ENCODE measurements around the gene IL27RA.
"Not testable (repeated sequence)": the region's sequence is repeated elsewhere in the genome, so short reads cannot be mapped to it uniquely, and the experiment has no call there.

IL27RA gene

DNA sequence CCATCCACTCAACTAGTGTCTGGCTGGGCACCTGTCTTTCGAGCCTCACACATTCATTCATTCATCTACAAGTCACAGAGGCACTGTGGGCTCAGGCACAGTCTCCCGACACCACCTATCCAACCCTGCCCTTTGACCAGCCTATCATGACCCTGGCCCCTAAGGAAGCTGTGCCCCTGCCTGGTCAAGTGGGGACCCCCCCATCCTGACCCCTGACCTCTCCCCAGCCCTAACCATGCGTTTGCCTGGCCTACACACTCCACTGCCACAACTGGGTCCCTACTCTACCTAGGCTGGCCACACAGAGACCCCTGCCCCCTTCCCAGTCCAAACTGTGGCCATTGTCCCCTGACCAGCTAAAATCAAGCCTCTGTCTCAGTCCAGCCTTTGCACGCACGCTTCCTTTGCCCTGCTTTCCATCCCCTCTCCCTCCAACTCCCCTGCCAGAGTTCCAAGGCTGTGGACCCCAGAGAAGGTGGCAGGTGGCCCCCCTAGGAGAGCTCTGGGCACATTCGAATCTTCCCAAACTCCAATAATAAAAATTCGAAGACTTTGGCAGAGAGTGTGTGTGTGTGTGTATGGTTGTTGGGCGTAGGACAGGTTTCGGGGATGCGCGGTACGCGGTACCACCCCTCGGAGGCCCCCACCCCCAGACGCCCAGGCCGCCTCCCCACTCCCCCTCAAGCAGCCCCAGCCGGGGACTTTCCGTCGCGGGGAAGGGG, 404 bp upstream of the IL27RA start:
- no peak for DNase-seq (ENCODE audit: low spot score)

DNA sequence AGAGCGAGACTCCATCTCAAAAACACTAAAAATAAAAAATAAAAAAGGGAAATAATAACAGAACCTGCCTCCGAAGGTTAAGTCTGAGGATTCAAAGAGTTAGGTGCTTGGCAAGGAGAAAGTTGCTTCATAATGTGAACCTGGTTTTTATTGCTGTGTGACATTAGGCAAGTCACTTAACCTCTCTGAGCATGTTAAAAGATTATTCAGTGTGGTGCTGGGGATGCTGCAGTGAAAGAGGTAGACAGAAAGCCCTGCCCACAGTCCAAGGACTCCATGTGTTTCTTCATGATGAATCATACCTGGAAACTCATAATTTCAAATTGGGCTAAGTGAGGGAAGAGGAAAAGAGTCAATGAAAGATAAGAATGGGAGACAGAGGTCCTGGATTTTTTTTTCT, 2.4 kb downstream of the IL27RA start:
- DNase-seq (ENCODE audit: low spot score), result no peak

DNA sequence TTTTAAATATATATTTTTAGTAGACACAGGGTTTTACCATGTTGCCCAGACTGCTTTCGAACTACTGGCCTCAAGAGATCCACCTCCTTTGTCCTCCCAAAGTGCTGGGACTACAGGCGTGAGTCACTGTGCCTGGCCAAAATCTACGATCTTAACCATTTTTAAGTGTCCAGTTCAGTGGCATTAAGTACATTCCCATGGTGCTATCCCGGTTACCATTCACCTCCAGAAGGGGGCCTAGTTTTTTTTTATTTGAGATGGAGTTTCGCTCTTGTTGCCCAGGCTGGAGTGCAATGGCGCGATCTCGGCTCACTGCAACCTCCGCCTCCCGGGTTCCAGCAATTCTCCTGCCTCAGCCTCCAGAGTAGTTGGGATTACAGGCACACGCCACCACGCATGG, 3.6 kb downstream of the IL27RA start:
- not testable (repeated sequence) for DNase-seq (ENCODE audit: low spot score)

DNA sequence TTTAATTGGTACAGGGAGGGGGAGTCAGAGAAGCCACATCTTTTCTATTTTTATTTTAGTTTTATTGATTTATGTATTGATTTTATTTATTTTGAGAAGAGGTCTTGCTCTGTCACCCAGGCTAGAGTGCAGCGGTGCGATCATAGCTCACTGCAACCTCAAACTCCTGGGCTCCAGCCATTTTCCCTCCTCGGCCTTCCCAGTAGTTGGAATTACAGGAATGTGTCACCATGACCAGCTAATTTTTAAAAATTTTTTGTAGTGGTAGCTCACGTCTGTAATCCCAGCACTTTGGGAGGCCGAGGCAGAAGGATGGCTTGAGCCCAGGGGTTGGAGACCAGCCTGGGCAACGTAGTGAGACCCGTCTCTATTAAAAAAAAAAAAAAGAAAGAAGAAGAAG, 4.1 kb downstream of the IL27RA start:
- no peak for DNase-seq (ENCODE audit: low spot score)

DNA sequence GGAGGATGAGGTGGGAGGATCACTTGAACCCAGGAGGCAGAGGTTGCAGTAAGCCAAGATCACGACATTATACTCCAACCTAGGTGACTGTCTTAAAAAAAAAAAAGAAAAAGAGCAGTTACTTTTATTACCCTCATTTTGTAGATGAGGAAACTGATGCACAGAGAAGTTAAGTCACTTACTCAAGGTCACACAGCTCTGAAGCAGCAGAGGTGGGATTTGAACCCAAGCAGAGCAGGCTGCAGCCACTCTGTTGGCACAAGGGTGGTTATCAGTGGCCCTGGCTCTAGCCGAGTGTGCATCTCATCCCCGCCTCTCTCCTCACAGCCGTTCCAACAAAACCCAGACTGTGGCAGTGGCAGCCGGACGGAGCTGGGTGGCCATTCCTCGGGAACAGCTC, 7.6 kb downstream of the IL27RA start:
- DNase-seq (ENCODE audit: low spot score), result no peak

DNA sequence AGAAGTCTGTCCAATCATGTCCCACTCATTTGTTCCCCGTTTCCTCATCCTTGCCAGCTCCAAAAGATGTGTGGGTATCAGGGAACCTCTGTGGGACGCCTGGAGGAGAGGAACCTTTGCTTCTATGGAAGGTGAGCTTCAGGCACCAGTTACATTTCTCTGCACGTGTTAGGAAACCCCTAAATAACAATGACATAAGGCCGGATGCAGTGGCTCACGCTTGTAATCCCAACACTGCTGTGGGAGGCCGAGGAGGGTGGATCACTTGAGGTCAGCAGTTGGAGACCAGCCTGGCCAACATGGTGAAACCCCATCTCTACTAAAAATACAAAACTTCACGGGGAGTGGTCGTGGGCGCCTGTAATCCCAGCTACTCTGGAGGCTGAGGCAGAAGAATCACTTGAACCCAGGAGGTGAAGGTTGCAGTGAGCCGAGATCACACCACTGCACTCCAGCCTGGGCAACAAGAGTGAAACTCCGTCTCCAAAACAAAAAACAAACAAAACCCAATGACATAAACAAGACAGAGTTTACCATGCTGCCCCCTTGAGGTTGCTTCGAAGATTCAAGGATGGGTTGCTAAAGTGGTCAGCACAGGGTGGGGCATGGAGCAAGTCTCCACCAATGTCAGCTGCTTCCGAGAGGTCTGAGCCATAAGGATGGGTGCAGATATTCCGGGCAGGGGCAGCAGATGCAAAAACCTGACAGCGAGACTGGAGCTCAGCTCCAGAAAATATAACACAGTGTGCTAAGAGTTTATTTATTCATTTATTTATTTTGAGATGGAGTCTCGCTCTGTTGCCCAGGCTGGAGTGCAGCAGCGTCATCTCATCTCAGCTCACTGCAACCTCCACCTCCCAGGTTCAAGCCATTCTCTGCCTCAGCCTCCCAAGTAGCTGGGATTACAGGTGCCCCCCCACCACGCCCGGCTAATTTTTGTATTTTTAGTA, 11.4 kb downstream of the IL27RA start:
- DNase-seq (ENCODE audit: low spot score), result peak; percentile 71

DNA sequence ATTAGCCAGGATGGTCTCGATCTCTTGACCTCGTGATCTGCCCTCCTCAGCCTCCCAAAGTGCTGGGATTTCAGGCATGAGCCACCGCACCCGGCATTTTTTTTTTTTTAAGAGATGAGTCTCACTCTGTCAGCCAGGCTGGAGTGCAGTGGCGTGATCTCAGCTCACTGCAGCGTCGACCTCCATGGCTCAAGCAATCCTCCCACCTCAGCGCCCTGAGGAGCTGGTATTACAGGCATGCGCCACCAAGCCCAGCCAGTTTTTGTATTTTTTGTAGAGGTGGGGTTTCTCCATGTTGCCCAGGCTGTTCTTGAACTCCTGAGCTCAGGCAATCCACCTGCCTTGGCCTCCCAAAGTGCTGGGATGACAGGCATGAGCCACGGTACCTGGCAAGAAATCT, 16.3 kb downstream of the IL27RA start:
- not testable (repeated sequence) for DNase-seq (ENCODE audit: low spot score)

DNA sequence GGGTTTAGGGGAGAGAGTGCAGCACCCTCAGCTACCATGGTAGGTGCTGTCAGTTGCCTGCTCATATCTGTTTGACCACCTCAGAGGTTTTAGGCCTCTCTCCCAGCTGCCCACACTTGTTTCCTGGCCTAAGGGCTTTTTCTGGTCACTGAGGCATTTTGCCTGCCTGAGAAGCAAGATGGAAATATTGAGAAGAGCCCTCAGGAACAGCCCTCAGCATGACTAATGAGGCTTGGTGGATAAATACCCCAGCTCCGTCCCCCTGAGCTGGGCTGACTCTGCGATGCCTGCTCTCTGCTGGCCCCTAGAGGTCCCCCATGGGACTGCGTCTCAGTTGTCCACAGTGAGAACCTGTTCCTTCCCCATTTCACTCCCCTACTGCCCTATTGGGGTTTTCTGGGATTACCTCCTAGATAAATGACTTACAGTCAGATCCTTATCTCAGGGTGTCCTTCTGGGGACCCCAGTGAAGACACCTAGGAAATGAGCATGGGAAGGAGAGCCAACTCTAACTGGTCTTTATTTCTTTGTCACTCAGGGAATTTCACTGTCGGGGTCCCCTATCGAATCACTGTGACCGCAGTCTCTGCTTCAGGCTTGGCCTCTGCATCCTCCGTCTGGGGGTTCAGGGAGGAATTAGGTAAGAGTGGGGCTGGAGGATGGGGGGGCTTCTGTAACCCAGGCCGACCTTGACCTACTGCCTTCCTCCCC, 17.0 kb downstream of the IL27RA start:
- DNase-seq (ENCODE audit: low spot score), result no peak

DNA sequence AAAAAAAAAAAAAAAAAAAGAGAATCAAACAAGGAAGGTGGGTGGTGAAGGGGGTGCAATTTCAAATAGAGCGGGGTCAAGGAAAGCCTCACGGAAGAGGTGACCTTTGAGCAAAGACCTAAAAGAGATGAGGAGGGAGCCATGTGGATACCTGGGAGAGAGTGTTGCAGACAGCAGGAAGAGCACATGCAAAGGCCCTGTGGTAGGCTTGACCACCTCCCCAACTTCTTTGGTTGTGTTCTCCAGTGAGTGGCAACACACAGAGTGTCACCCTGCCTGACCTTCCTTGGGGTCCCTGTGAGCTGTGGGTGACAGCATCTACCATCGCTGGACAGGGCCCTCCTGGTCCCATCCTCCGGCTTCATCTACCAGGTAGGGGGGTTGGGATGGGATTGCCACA, 18.9 kb downstream of the IL27RA start:
- DNase-seq (ENCODE audit: low spot score), result no peak

DNA sequence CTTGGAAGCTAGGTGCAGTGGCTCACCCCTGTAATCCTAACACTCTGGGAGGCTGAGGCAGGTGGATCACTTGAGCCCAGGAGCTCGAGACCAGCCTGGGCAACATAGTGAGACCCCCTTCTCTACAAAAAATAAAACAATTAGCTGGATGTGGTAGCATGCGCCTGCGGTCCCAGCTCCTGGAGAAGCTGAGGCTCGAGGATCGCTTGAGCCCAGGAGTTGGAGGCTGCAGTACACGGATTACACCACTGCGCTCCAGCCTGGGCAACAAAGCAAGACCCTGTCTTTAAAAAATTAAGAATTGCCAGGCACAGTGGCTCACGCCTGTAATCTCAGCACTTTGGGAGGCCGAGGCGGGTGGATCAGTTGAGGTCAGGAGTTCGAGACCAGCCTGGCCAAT, 19.4 kb downstream of the IL27RA start:
- DNase-seq (ENCODE audit: low spot score), result not testable (repeated sequence)

DNA sequence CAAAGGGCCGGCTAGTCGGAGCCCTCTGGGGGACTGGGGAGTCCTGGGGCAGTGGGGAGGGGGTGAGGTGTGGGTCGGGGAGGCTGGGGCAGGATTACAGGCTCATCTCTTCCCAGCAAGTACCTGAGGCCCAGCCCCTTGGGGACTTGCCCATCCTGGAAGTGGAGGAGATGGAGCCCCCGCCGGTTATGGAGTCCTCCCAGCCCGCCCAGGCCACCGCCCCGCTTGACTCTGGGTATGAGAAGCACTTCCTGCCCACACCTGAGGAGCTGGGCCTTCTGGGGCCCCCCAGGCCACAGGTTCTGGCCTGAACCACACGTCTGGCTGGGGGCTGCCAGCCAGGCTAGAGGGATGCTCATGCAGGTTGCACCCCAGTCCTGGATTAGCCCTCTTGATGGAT, 20.4 kb downstream of the IL27RA start:
- DNase-seq (ENCODE audit: low spot score), result no peak

DNA sequence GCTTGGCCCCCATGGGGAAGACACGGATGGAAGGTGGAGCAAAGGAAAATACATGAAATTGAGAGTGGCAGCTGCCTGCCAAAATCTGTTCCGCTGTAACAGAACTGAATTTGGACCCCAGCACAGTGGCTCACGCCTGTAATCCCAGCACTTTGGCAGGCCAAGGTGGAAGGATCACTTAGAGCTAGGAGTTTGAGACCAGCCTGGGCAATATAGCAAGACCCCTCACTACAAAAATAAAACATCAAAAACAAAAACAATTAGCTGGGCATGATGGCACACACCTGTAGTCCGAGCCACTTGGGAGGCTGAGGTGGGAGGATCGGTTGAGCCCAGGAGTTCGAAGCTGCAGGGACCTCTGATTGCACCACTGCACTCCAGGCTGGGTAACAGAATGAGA, 20.9 kb downstream of the IL27RA start:
- DNase-seq (ENCODE audit: low spot score), result no peak

DNA sequence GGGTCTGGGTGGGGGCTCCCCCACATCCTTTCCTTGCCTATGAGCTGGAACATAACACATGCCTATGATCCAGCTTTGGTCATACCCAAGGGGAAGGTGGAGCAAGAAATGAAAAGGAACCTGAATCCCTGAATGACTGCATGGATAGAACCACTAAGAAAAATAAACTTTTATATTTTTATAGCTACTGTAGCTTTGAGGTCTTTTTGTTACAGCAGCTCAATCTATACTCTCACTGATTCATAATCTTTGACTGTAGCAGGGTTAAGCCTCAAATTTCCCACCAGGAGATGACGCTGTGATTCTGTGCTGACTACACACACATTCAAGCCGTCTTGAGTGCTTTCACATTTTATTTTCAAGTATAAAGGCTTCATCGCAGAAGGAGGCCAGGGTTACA, 21.5 kb downstream of the IL27RA start:
- no peak for DNase-seq (ENCODE audit: low spot score)

DNA sequence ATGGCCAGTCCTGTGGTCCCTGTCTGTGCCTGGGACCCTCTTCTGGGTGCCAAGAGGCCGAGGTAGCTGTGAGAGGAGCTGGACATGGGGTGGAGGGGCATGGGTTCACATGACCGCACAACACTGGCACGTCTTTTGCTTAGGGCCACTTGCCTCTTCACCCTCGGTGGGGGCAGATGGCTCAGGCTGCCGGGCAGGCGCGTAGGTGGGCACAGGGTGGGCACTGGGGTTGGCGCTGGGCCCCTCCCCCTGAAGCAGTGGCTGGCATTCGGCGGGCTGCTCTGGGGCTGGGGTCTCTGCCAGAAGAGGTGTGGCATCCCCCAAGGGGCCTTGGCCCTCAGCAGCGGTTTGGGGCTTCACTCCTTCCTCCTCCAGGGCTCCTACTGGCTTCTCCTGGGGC, 21.9 kb downstream of the IL27RA start:
- DNase-seq (ENCODE audit: low spot score), result no peak

DNA sequence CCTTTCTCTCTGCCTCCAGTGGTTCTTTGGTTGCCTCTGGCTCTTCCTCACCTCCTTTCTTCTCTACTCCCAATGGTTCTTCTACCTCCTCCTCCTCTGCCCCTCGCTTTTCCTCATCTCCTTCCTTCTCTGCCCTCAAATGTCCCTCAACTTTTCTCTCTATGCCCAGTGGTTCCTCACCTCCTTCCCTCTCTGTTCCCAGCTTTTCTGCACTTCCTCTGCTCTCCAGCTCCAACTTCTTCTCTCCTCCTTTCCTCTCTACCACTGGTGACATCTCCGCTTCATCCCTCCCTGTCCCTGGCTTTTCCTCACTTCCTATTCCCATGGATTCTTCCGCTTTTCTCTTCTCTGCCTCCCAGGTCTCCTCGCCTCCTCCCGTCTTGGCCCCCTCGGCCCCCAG, 22.5 kb downstream of the IL27RA start:
- no peak for DNase-seq (ENCODE audit: low spot score)

DNA sequence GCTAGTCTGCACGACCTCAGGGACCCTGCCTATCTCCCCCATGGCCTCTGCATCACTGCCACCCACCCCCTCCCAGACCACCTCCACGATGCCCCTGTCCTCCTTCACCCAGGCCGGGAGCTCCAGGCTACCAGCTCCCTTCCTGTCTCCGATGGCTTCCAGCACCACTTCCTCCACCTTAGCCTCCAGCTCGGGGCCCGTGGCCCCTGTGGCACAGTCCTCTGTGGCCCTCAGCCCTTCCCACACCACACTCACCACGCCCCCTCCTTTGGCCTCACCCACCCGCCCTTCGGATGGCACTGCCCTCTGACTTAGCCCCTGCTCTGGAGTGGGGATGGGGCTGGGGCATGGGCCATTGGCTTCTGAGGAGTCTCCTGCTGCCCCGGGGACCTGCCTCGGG, 23.2 kb downstream of the IL27RA start:
- DNase-seq (ENCODE audit: low spot score), result no peak

DNA sequence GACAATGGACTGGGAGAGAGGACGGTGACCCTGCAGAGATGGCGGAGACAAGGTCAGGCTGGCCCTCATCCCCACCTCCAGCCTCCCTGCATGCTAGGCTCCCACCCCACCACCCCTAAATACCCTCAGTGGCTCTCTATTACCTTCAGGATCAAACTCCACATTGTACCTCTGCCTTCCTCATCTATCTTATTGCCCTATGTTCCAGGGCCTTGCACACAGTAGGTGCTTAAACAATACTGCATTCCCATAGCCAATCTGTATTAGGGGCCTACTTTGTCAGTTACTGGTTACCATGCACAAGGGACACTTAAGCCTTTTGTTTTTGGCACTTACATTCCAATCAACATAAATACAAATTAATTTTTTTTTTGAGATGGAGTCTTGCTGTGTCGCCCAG, 23.8 kb downstream of the IL27RA start:
- DNase-seq (ENCODE audit: low spot score), result no peak

DNA sequence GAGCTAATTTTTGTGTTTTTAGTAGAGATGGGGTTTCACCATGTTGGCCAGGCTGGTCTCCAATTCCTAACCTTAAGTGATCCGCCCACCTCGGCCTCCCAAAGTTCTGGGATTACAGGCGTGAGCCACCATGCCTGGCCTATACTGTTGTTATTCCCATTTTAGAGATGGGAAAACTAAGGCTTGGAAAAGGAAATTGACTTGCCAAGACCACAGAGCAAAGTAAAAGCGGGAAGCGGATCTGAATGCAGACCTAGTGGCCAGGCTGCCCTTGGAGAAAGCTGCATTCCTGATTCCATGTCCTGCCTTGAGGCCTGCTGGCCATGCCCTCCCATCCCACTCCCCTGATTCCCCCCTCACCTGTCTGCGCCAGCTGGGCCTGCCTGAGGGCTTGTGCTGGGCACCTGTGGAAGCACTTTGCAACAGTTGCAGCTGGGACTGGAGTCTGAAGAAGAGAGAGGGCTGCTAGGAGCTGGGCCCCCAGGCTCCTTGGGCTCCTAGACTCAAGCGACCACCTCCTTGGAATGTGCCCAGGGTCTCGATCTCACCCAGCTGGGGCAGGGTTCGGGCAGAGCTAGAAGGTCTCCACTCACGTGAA, 24.6 kb downstream of the IL27RA start:
- no peak for DNase-seq (ENCODE audit: low spot score)

DNA sequence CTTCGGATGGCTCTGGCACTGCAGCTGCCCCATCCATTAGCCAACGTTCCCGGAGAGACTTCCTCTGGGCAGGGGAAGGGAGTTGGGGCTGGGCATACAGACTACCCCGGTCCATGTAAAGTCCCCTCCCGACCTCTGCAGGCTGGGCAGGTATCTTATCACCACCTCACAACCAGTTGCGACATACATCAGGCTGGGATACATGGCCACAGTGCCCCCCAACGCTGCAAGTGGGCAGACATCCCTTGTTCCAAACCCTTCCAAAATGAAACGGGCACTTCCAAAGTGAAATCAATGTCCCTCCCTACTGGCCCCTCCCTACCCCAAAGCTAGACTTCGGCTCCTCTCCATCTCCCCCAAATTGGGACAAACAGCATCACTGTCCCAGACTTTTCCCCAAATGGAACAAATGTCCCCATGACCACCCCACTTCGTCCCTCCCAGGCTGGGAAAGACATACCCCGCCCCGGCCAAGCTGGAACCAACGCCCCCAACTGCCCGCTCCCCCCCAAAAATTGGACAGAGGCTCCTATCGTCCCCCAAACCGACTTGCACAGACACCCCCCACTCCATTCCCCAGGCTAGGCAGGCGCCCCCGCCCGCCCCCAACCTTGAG, 25.3 kb downstream of the IL27RA start:
- peak; percentile 35 for DNase-seq (ENCODE audit: low spot score)

DNA sequence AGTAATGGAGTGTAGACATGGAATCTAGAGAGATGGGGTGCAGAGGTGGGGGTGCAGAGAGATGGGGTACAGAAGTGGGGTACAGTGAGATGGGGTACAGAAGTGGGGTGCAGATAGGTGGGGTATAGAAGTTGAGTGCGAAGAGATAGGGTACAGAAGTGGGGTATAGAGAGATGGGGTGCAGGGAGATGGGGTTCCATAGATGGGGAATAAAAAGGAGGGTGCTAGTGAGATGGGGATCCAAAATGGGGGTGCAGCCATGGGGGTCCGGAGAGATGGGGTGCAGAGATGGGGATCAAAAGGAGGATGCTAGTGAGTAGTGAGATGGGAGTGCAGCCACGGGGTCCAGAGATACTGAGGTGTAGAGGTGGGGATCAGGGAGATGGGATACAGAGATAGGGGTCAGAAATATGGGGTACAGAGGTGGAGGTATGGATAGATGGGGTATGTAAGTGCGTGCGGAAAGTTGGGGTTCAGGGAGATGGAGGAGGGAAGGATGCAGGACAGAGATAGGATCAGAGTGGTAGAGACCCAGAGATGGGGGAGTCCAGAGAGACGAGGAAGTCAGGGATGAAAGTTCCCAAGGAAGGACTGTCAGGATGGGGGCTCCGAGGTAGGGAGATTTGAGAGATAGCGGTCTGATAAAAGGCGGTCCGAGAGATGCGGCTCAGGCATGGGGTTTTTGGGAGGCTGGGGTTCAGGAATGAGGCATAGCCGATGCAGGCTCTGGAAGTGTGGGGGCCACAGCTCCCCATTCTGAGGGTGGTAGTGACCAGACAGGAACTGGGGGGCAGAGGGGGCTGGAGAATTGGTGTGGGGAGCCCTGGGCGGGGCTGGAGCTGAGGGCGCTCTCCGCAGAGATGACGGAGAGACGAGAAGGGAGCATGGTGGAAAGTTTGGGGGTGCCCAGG, 26.9 kb downstream of the IL27RA start:
- DNase-seq (ENCODE audit: low spot score), result no peak

DNA sequence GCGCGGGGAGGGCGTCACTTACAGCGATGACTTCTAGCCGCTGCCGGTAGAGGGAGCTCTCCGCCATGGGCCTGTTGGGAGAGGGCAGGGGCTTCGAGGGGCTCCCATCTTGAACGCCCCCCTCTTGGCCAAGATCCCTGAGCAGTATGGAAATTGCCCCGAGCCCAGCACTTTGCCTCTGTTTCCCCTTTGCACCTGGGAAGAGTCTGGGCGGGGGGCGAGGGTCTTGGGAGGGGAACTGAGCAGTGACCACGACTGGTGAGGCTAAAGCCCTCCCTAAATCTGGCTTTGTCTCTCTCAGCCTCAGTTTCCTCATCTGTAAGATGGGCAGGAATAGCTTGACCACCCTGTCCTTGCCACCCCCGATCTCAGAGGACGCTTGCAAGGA, 27.5 kb downstream of the IL27RA start:
- DNase-seq (ENCODE audit: low spot score), result no peak

All from SW480 (cell line).